NCI-H1436 (cell line): ENCODE results near the gene HOXC6.

ENCODE experiments used
- DNase-seq: peaks from one replicate; lab custom pipeline; 2025; lab: John Stamatoyannopoulos, UW

HOXC6 gene

GRCh38 chr12:54002915-54003389 lies 25.3 kb upstream of the HOXC6 start:
- no peak for DNase-seq

GRCh38 chr12:54003625-54004024 lies 24.6 kb upstream of the HOXC6 start:
- DNase-seq: no peak

GRCh38 chr12:54004063-54004840 lies 24.0 kb upstream of the HOXC6 start:
- DNase-seq: no peak

GRCh38 chr12:54004841-54005530 lies 23.3 kb upstream of the HOXC6 start:
- DNase-seq: no peak

GRCh38 chr12:54005531-54005852 lies 22.7 kb upstream of the HOXC6 start:
- DNase-seq: no peak

- peak; percentile 64 for DNase-seq
These were observed 22.2 kb upstream of the HOXC6 start for GRCh38 chr12:54005853-54006558.

GRCh38 chr12:54006559-54007220 lies 21.6 kb upstream of the HOXC6 start:
- no peak for DNase-seq

- no peak for DNase-seq
These were observed 20.5 kb upstream of the HOXC6 start for GRCh38 chr12:54007538-54008259.

- DNase-seq: no peak
These were observed 20.0 kb upstream of the HOXC6 start for GRCh38 chr12:54008260-54008552.

GRCh38 chr12:54009171-54010052 lies 18.8 kb upstream of the HOXC6 start:
- no peak for DNase-seq

- no peak for DNase-seq
These were observed 17.9 kb upstream of the HOXC6 start for GRCh38 chr12:54010053-54010971.

- DNase-seq: no peak
These were observed 17.1 kb upstream of the HOXC6 start for GRCh38 chr12:54010972-54011664.

GRCh38 chr12:54011665-54012532 lies 16.3 kb upstream of the HOXC6 start:
- no peak for DNase-seq

- no peak for DNase-seq
These were observed 15.4 kb upstream of the HOXC6 start for GRCh38 chr12:54012631-54013409.

GRCh38 chr12:54014377-54015017 lies 13.7 kb upstream of the HOXC6 start:
- DNase-seq: no peak

GRCh38 chr12:54015018-54015931 lies 13.0 kb upstream of the HOXC6 start:
- no peak for DNase-seq
